GM19099 (cell line): ENCODE measurements around the gene IL10.

ENCODE experiments used
- POLR2A ChIP-seq: IDR thresholded peaks from 3 replicates; pipeline ENCODE4 v1.6.1; 2011; ENCODE audit warnings: low read depth; ENCODE audit not compliant: insufficient read length; ENCODE audit errors: extremely low read depth

Gene IL10

GRCh38 chr1:206783506-206783905 lies 11.2 kb upstream of the IL10 start:
- no peak for TF ChIP-seq POLR2A

GRCh38 chr1:206782448-206782847 lies 10.2 kb upstream of the IL10 start:
- TF ChIP-seq POLR2A, result peak; percentile 17

GRCh38 chr1:206779638-206780037 lies 7.3 kb upstream of the IL10 start:
- TF ChIP-seq POLR2A, result no peak

GRCh38 chr1:206778031-206778430 lies 5.7 kb upstream of the IL10 start:
- no peak for TF ChIP-seq POLR2A

- TF ChIP-seq POLR2A, result no peak
Measured at GRCh38 chr1:206776229-206776628, 3.9 kb upstream of the IL10 start.

GRCh38 chr1:206774093-206774492 lies 1.8 kb upstream of the IL10 start:
- TF ChIP-seq POLR2A, result no peak

- TF ChIP-seq POLR2A, result no peak
Measured at GRCh38 chr1:206771338-206771692, 979 bp downstream of the IL10 start.

- peak; percentile 68 for TF ChIP-seq POLR2A
Measured at GRCh38 chr1:206770531-206771337, 1.6 kb downstream of the IL10 start, which contains the start of gene IL19. TSS of gene IL19 (plus strand) at chr1:206770773. CDS start at chr1:206836663, 65,890 bp downstream.

GRCh38 chr1:206769304-206769731 lies 3.0 kb downstream of the IL10 start:
- peak; percentile 29 for TF ChIP-seq POLR2A

GRCh38 chr1:206768472-206769303 lies 3.6 kb downstream of the IL10 start:
- TF ChIP-seq POLR2A, result no peak

GRCh38 chr1:206766251-206766856 lies 5.9 kb downstream of the IL10 start:
- TF ChIP-seq POLR2A, result peak; percentile 24

- no peak for TF ChIP-seq POLR2A
Measured at GRCh38 chr1:206761159-206761768, 11.0 kb downstream of the IL10 start.

- no peak for TF ChIP-seq POLR2A
Measured at GRCh38 chr1:206760590-206760989, 11.7 kb downstream of the IL10 start.

GRCh38 chr1:206757524-206758266 lies 14.6 kb downstream of the IL10 start:
- no peak for TF ChIP-seq POLR2A
